ENCODE data around the gene ARPC3. TPM values are rescaled to one million over a fixed set of nuclear protein-coding genes. Genes with fewer than 3 reads are reported as not detected.

ARPC3 gene
- total RNA-seq = 100 to 1,000 TPM; 218 to 227 TPM
- 289 TPM for polyA plus RNA-seq (2013, experiment 1 of 2)
- polyA plus RNA-seq (2013, experiment 2 of 2) = 289 TPM
- long read RNA-seq, experiment 1, transcript ARPC3-201 (7 exons, 1,014 nt) = major isoform, 135 of 174 reads
- long read RNA-seq, experiment 1, partial matches to known transcripts = 37 of 174 reads
- long read RNA-seq, experiment 1, other reads (novel, unspliced or antisense) = 2 of 174 reads
- long read RNA-seq, experiment 2, transcript ARPC3-201 (7 exons, 1,014 nt) = major isoform, 139 of 144 reads
- long read RNA-seq, experiment 2, partial matches to known transcripts = 2 of 144 reads
- long read RNA-seq, experiment 2, other reads (novel, unspliced or antisense) = 3 of 144 reads
- long read RNA-seq, experiment 3, transcript ARPC3-201 (7 exons, 1,014 nt) = major isoform, 190 of 196 reads
- long read RNA-seq, experiment 3, partial matches to known transcripts = 2 of 196 reads
- long read RNA-seq, experiment 3, other reads (novel, unspliced or antisense) = 2 of 196 reads
- long read RNA-seq, experiment 4, transcript ARPC3-201 (7 exons, 1,014 nt) = major isoform, 1,301 of 1,326 reads
- long read RNA-seq, experiment 4, partial matches to known transcripts = 2 of 1,326 reads
- long read RNA-seq, experiment 4, other reads (novel, unspliced or antisense) = 23 of 1,326 reads

DNA sequence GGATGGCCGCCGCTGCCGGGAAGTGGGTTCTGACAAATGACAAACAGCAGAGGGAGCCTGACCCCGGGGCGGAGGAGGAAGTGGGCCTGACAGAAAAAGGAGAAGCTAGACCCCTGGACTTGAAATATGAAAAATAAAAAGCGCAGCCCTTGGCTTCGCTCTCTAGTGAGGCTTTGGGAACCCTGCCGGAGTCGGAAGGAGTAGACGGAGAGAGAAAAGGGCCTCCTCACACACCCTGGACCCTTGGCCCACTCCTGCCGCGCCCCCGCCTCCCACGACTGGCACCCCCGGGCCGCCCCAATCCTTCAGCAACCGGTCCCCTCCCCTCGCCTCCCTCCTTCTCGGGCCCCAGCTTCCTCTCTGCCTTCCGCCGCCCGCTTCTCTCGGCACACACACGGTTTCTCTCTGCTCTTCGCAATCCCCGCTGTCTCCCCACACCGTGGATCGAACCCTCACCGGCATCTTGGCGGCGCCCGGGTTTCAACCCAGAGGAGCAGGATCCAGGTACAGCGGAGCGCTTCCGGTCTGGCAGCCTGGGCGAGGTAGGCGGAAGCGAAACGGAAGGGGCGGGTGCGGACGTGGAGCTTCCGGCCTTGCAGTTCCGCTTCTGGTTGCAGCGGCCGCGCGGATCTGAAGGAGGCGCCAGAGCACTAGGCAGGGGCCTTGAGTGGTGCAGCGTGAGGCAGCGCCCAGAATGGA is at the start of gene ARPC3:
Gene ARPC3 (minus strand): TSS at position 539 of the 699 bp plus-strand sequence. CDS start 77 bp downstream, at position 462.
- H3K27ac Mint-ChIP-seq = peak within 1 kb of the TSS; percentile 97
- TF ChIP-seq, protein P1, sequence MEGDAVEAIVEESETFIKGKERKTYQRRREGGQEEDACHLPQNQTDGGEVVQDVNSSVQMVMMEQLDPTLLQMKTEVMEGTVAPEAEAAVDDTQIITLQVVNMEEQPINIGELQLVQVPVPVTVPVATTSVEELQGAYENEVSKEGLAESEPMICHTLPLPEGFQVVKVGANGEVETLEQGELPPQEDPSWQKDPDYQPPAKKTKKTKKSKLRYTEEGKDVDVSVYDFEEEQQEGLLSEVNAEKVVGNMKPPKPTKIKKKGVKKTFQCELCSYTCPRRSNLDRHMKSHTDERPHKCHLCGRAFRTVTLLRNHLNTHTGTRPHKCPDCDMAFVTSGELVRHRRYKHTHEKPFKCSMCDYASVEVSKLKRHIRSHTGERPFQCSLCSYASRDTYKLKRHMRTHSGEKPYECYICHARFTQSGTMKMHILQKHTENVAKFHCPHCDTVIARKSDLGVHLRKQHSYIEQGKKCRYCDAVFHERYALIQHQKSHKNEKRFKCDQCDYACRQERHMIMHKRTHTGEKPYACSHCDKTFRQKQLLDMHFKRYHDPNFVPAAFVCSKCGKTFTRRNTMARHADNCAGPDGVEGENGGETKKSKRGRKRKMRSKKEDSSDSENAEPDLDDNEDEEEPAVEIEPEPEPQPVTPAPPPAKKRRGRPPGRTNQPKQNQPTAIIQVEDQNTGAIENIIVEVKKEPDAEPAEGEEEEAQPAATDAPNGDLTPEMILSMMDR (conservative IDR thresholded peaks at IDR 0.05) = peak; percentile 87
- peak within 1 kb of the TSS; percentile 98 for H3K4me3 ChIP-seq (ENCODE audit: low read length)
- H3K27ac ChIP-seq (ENCODE audit: low read depth, low read length) = peak within 1 kb of the TSS; percentile 68
- H3K27me3 ChIP-seq (ENCODE audit: control insufficient read depth, insufficient read depth, low read length, poor library complexity, severe bottlenecking) = no peaks in the 10 kb centered on the region
- peaks cover 44% of the 10 kb centered on the region for H3K36me3 Mint-ChIP-seq (ENCODE audit: low read depth)
- 0% methylated on average over 13 to 51 of the region's 51 CpGs for WGBS, 2 experiments (ENCODE audit: insufficient coverage in 1 of 2, insufficient read length in 1 of 2)
- H3K9me3 Mint-ChIP-seq = no peaks in the 10 kb centered on the region
- H3K36me3 ChIP-seq (ENCODE audit: control insufficient read depth, insufficient read depth, low read length) = peaks cover 60% of the 10 kb centered on the region
- H3K4me1 ChIP-seq (ENCODE audit: control insufficient read depth, insufficient read depth, low read length) = no peaks in the 10 kb centered on the region
- H3K27me3 Mint-ChIP-seq (ENCODE audit: insufficient read depth) = no peaks in the 10 kb centered on the region
- peaks cover 8% of the 10 kb centered on the region for H3K4me1 Mint-ChIP-seq
- peak within 1 kb of the TSS; percentile 96 for H3K9ac ChIP-seq (ENCODE audit: extremely low read depth, low read length, poor library complexity, severe bottlenecking)
- H3K4me3 Mint-ChIP-seq = peak within 1 kb of the TSS; percentile 99
- peak; percentile 100 for DNase-seq
- no peaks in the 10 kb centered on the region for H3K9me3 ChIP-seq (ENCODE audit: control insufficient read depth, low read length)

DNA sequence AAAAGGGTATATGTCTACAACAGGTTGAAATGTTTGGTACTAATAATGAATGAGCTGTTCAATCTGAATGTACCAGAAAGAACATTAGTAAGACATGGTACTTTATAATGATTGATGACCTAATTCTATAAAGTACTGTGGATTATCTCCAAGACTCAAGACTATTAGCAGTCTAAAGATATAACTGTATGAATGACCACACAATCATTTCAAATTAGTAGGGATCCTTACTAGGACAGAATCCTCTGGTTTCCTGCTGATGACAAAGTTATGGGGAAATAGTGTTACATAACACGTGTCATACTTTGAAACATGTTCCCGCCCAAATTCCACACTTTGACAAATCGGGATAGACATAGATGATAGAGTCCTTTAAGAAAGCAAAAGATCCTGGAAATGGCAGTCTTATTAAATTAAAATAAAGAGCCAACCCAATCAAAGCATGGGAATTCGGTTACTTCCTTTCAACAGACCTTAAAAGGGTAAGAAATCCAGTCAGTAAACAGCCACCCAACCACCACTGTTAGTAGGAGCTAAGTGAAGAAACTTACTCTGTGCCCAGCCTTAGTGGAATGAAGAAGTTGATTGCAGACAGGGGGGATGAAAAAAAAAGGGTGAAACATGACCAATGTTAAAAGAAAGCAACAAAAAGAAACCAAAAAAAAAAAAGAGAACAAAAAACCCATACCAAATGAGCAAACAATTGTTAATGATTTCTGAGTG is 49.0 kb upstream of the ARPC3 start:
- no peak overlapping the region for H3K9ac ChIP-seq (ENCODE audit: extremely low read depth, low read length, poor library complexity, severe bottlenecking)

More for the DNA sequence above, 49.0 kb upstream of the ARPC3 start:
- no peak overlapping the region for H3K4me3 Mint-ChIP-seq
- H3K27me3 ChIP-seq (ENCODE audit: control insufficient read depth, insufficient read depth, low read length, poor library complexity, severe bottlenecking) = no peaks in the 10 kb centered on the region
- peaks cover 12% of the 10 kb centered on the region for H3K9me3 Mint-ChIP-seq
- TF ChIP-seq, protein P1 (conservative IDR thresholded peaks at IDR 0.05) = no peak
- H3K4me3 ChIP-seq (ENCODE audit: low read length) = no peak overlapping the region
- H3K27ac Mint-ChIP-seq = peak overlapping the region; percentile 37
- peaks cover 7% of the 10 kb centered on the region for H3K9me3 ChIP-seq (ENCODE audit: control insufficient read depth, low read length)
- H3K27me3 Mint-ChIP-seq (ENCODE audit: insufficient read depth) = peaks cover 19% of the 10 kb centered on the region
- peaks cover 22% of the 10 kb centered on the region for H3K36me3 Mint-ChIP-seq (ENCODE audit: low read depth)
- no peaks in the 10 kb centered on the region for H3K4me1 ChIP-seq (ENCODE audit: control insufficient read depth, insufficient read depth, low read length)
- H3K27ac ChIP-seq (ENCODE audit: low read depth, low read length) = no peak overlapping the region
- no peaks in the 10 kb centered on the region for H3K4me1 Mint-ChIP-seq
- no peak for DNase-seq
- peaks cover 35% of the 10 kb centered on the region for H3K36me3 ChIP-seq (ENCODE audit: control insufficient read depth, insufficient read depth, low read length)
- 94 to 100% methylated on average over 3 to 4 of the region's 4 CpGs for WGBS, 2 experiments (ENCODE audit: insufficient coverage in 1 of 2, insufficient read length in 1 of 2)
